K562 (cell line): ENCODE results near the gene NQO2. TPM values are rescaled to one million over a fixed set of nuclear protein-coding genes. Genes with fewer than 3 reads are reported as not detected.
A peak's percentile ranks its signal among the peaks of the same experiment; 100 is the strongest.

ENCODE experiments used
- ARID3B ChIP-seq: fragments of 250-450 bp; sonication (Bioruptor Pico); IDR thresholded peaks from 2 replicates; pipeline ENCODE4 v1.4.0; 2020; ENCODE audit warnings: borderline replicate concordance
- ASH1L ChIP-seq: fragments of 450-650 bp; IDR thresholded peaks from 2 replicates; pipeline ENCODE4 v1.6.1; 2018; ENCODE audit warnings: borderline replicate concordance, mild to moderate bottlenecking, low read depth; ENCODE audit not compliant: partially characterized antibody
- CCAR2 ChIP-seq: fragments of 200-400 bp; formaldehyde crosslinking; IDR thresholded peaks from 2 replicates; pipeline ENCODE4 v1.6.1; 2017; ENCODE audit warnings: mild to moderate bottlenecking, low read depth, low read length
- COPS2 ChIP-seq: fragments of 450-650 bp; conservative IDR thresholded peaks from 2 replicates; pipeline ENCODE4 v1.6.1; 2016; ENCODE audit warnings: mild to moderate bottlenecking, moderate library complexity
- KDM5B ChIP-seq: fragments of 200-600 bp; sonication (generic); IDR thresholded peaks from 2 replicates; pipeline ENCODE4 v1.6.1; 2012; ENCODE audit warnings: low read depth, mild to moderate bottlenecking, moderate library complexity, low read length, control low read depth, inconsistent platforms; ENCODE audit not compliant: insufficient replicate concordance
- KLF16 ChIP-seq: IDR thresholded peaks from 2 replicates; pipeline ENCODE4 v1.6.1; 2016; ENCODE audit warnings: antibody characterized with exemption
- MAFG ChIP-seq: fragments of 450-650 bp; conservative IDR thresholded peaks from 2 replicates; pipeline ENCODE4 v1.6.1; 2016; ENCODE audit warnings: missing genetic modification characterization, missing compliant biosample characterization
- MNT ChIP-seq, 2 experiments: fragments of 450-650 bp; conservative IDR thresholded peaks; 2 replicates each; pipeline ENCODE4 v1.6.1; 2017; ENCODE audit warnings: mild to moderate bottlenecking in 2 of 2, moderate library complexity in 2 of 2
- NR1H2 ChIP-seq: sonication (generic); formaldehyde crosslinking; IDR thresholded peaks from 2 replicates; pipeline ENCODE4 v1.4.0; 2020; ENCODE audit warnings: mild to moderate bottlenecking, missing genetic modification reagents
- PPARD ChIP-seq: fragments of 250-450 bp; sonication (Bioruptor Pico); IDR thresholded peaks from 2 replicates; pipeline ENCODE4 v1.8.0; 2022; ENCODE audit warnings: inconsistent platforms, mild to moderate bottlenecking, moderate library complexity
- PRDM10 ChIP-seq: fragments of 450-650 bp; IDR thresholded peaks from 2 replicates; pipeline ENCODE4 v1.6.1; 2018; ENCODE audit not compliant: partially characterized antibody
- PREB ChIP-seq: sonication (generic); formaldehyde crosslinking; IDR thresholded peaks from 2 replicates; pipeline ENCODE4 v1.8.1; 2023; ENCODE audit warnings: mild to moderate bottlenecking, missing genetic modification reagents
- RBM14 ChIP-seq: fragments of 200-400 bp; formaldehyde crosslinking; IDR thresholded peaks from 2 replicates; pipeline ENCODE4 v1.6.1; 2018; ENCODE audit warnings: low read depth, mild to moderate bottlenecking, low read length, moderate library complexity, borderline replicate concordance; ENCODE audit not compliant: insufficient read depth
- SP2 ChIP-seq: IDR thresholded peaks from 2 replicates; pipeline ENCODE4 v1.6.1; 2011; ENCODE audit warnings: mild to moderate bottlenecking, low read depth, low read length, moderate library complexity; ENCODE audit not compliant: poor library complexity, severe bottlenecking; ENCODE audit errors: extremely low read depth
- SRF ChIP-seq, 2 experiments: fragments of 250-450, 450-650 bp in 1 of 2; sonication (Bioruptor Pico) in 1 of 2; sonication (generic) in 1 of 2; formaldehyde crosslinking; IDR thresholded peaks; 2 replicates each; pipeline versions ENCODE4 v1.5.0 to v1.5.1; 2020 to 2022; ENCODE audit warnings: mild to moderate bottlenecking in 1 of 2, missing genetic modification reagents in 1 of 2
- polyA plus RNA-seq, 8 experiments: library from polyadenylated mRNA; depleted of rRNA in 4 of 8; stranded (reverse) in 5 of 8; unstranded in 3 of 8; fragments of >200 nt; fragmentation: Nextera tagmentation in 2 of 8; fragmentation: Illumina TruSeq in 1 of 8; extraction: Ambion mirVana in 2 of 8; extraction: Trizol in 1 of 8; gene quantifications; 2 replicates each; pipeline versions ENCODE4 v1.2.1 to v1.2.3, GENCODE V29; 2011 to 2014; ENCODE audit warnings: inconsistent platforms in 1 of 8, missing spikeins in 1 of 8
- total RNA-seq, 7 experiments: library from RNA; depleted of rRNA in 6 of 7; stranded (reverse); fragments of >200 nt in 6 of 7; fragmentation: Illumina TruSeq in 2 of 7; extraction: Trizol in 2 of 7; gene quantifications; 2 replicates each; pipeline versions ENCODE4 v1.2.1 to v1.2.3, GENCODE V29; 2011 to 2021; ENCODE audit warnings: low replicate concordance in 1 of 7

NQO2 gene
- total and polyA plus RNA-seq, 9 of the 15 experiments (the other 6 are each of a cell fraction or from before 2014, with no cell fraction given), result 54.6 to 214 (median 116) TPM

DNA sequence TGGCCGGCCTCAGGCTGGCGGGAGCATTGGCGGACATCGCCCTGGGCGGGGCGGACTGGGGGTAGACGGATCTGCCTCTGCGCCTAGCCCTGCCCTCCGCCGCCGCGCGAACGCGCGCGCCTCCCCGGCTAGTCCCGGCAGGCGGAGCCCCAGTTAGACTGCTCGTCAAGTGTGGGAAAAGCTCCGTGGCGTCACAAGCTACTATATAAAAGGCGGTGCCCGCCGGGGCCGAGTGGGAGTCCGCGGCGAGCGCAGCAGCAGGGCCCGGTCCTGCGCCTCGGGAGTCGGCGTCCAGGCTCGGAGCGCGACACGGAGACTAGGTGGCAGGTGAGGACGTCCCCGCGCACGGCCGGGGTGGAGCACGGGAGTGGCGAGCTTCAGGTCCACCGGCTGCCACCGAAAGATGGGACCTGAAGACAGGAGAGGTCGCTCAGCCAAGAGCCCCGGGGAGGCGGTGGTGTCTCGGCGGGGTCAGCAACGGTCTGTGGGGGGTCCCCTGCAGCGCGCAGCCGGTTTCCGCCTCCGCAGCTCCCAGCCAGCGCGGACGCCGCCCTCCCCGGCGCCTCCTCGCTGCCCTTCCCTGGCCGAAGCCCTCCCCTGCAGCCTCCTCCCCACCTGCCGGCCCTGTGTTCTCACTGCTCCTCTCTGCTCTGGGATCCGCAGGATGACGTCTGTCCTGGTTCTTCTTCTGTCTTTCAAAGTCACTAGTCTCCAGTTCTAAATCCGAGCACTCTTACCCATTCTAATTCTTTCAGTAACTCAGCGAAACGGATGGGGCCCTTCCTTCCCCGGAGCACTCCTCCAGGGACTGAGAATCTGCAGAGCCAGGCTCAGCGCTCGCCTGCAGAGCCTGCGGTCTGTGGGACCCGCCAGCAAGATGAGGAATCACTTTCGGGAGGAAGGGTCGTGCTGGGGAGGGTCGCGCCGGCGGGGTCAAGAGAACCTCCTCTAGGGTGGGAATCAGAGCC, 64.3 kb downstream of the NQO2 start (continued):
- TF ChIP-seq ARID3B (CRISPR knock-in tag) (0 out of 2 replicates have a peak, but pooled peaks have one; percentile 14), NR1H2 (no peak), PRDM10 (peak; percentile 66), MNT (conservative IDR thresholded peaks at IDR 0.05) (peak; percentile 43 to 72; a peak in 2 of 4 replicates), SP2 (no peak), KLF16 (0 out of 2 replicates have a peak, but pooled peaks have one; percentile 16), KDM5B (peak; percentile 98), ASH1L (no peak), PPARD (CRISPR knock-in tag) (no peak), PREB (CRISPR knock-in tag) (peak; percentile 89; the same call in 1 of the 2 replicates), RBM14 (no peak), COPS2 (no peak), CCAR2 (no peak), MAFG (tag) (no peak), SRF (CRISPR knock-in tag; IDR thresholded peaks at IDR 0.05) (peak in 1 of 2 experiments; percentile 62; a peak in 2 of 4 replicates)
